Ascending aorta (tissue), 2 donors: ENCODE results near the gene MYO6. TPM values are rescaled to one million over a fixed set of nuclear protein-coding genes. Genes with fewer than 3 reads are reported as not detected.

Source experiments
- DNase-seq, 2 donors: peaks; one replicate each; pipeline ENCODE4 v3.0.0-alpha.2; 2019; ENCODE audit warnings: low spot score in 2 of 2
- H3K27ac ChIP-seq, 2 donors: fragments of 200-600 bp; sonication (generic); one replicate each; pipeline ENCODE4 v1.5.1; 2016 to 2017; ENCODE audit warnings: mild to moderate bottlenecking in 1 of 2
- H3K27me3 ChIP-seq: fragments of 200-600 bp; sonication (generic); one replicate; pipeline ENCODE4 v1.5.1; 2017
- H3K36me3 ChIP-seq, 2 donors: fragments of 200-600 bp; sonication (generic); one replicate each; pipeline ENCODE4 v1.5.1; 2016
- H3K4me1 ChIP-seq, 2 donors: fragments of 200-600 bp; sonication (generic); one replicate each; pipeline ENCODE4 v1.5.1; 2016 to 2017; ENCODE audit warnings: mild to moderate bottlenecking in 1 of 2
- H3K4me3 ChIP-seq, 2 donors: fragments of 200-600 bp; sonication (generic); one replicate each; pipeline ENCODE4 v1.5.1; 2016 to 2017; ENCODE audit warnings: mild to moderate bottlenecking in 1 of 2
- H3K9me3 ChIP-seq, 2 donors: fragments of 200-600 bp; sonication (generic); one replicate each; pipeline ENCODE4 v1.5.1; 2016
- intact Hi-C: fragments of 100-400 bp; cut with DNase I; formaldehyde crosslinking; loops from one replicate; pipeline ENCODE4 v1.15.1; 2023
- total RNA-seq: library from RNA; depleted of rRNA; stranded (reverse); fragments of >200 nt; gene quantifications from one replicate; pipeline ENCODE4 v1.1.0, GENCODE V29; 2016
- TF ChIP-seq, protein P1 (sequence below), 3 experiments: fragments of 200-600 bp in 2 of 3; fragments of 450-650 bp in 1 of 3; sonication (generic) in 2 of 3; IDR thresholded peaks; one replicate each; pipeline ENCODE4 v1.5.1; 2016 to 2019; ENCODE audit warnings: antibody characterized with exemption in 3 of 3, mild to moderate bottlenecking in 1 of 3, moderate library complexity in 1 of 3

Gene MYO6
- total RNA-seq, 1 donor from 2014 or later = 3.7 TPM

GRCh38 chr6:75855052-75855451 is 106.0 kb downstream of the MYO6 start:
- H3K4me3 ChIP-seq = no peak overlapping the region
- no peak overlapping the region for H3K27ac ChIP-seq
- TF ChIP-seq, protein P1, sequence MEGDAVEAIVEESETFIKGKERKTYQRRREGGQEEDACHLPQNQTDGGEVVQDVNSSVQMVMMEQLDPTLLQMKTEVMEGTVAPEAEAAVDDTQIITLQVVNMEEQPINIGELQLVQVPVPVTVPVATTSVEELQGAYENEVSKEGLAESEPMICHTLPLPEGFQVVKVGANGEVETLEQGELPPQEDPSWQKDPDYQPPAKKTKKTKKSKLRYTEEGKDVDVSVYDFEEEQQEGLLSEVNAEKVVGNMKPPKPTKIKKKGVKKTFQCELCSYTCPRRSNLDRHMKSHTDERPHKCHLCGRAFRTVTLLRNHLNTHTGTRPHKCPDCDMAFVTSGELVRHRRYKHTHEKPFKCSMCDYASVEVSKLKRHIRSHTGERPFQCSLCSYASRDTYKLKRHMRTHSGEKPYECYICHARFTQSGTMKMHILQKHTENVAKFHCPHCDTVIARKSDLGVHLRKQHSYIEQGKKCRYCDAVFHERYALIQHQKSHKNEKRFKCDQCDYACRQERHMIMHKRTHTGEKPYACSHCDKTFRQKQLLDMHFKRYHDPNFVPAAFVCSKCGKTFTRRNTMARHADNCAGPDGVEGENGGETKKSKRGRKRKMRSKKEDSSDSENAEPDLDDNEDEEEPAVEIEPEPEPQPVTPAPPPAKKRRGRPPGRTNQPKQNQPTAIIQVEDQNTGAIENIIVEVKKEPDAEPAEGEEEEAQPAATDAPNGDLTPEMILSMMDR (IDR thresholded peaks at IDR 0.05) = peak; percentile 6 to 56 (median 26)
- intact Hi-C loops = no loop called here
- no peaks in the 10 kb centered on the region for H3K4me1 ChIP-seq
- no peaks in the 10 kb centered on the region for H3K27me3 ChIP-seq
- H3K9me3 ChIP-seq = no peaks in the 10 kb centered on the region
- no peak for DNase-seq
- peaks cover 4 to 14% of the 10 kb centered on the region in 2 donors for H3K36me3 ChIP-seq

DNA sequence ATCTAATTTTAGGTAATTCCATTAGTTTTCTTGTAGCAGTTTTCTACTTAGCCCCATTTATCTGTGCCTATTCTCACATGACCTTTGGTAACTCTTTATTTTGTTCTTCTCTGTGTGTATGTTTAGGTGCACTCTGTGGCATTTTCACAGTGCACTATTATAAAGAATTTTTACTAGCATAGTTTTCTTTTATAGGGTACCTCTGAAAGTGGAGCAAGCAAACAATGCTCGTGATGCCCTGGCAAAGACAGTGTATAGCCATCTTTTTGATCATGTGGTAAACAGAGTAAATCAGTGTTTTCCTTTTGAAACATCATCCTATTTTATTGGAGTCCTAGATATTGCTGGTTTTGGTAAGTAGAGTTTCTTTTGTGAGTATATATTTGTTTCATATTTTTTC is 107.9 kb downstream of the MYO6 start:
- no peak overlapping the region for H3K27ac ChIP-seq
- intact Hi-C loops = no loop called here
- H3K27me3 ChIP-seq = no peaks in the 10 kb centered on the region

GRCh38 chr6:75863001-75863400 is 114.0 kb downstream of the MYO6 start:
- no peak for DNase-seq
- TF ChIP-seq, protein P1 (IDR thresholded peaks at IDR 0.05) = no peak
- H3K27me3 ChIP-seq = no peaks in the 10 kb centered on the region
- no peaks in the 10 kb centered on the region for H3K9me3 ChIP-seq
- H3K4me1 ChIP-seq = no peaks in the 10 kb centered on the region
- H3K4me3 ChIP-seq = no peak overlapping the region
- no peak overlapping the region for H3K27ac ChIP-seq
- intact Hi-C loops = no loop called here
- H3K36me3 ChIP-seq = peaks cover 0 to 15% of the 10 kb centered on the region in 2 donors

More for the DNA sequence above, 107.9 kb downstream of the MYO6 start:
- Histone ChIP-seq H3K4me3 (no peak overlapping the region), H3K36me3 (peaks cover 4 to 16% of the 10 kb centered on the region in 2 donors), H3K9me3 (no peaks in the 10 kb centered on the region), H3K4me1 (no peaks in the 10 kb centered on the region)
- TF ChIP-seq, protein P1 (IDR thresholded peaks at IDR 0.05) = no peak
- no peak for DNase-seq

DNA sequence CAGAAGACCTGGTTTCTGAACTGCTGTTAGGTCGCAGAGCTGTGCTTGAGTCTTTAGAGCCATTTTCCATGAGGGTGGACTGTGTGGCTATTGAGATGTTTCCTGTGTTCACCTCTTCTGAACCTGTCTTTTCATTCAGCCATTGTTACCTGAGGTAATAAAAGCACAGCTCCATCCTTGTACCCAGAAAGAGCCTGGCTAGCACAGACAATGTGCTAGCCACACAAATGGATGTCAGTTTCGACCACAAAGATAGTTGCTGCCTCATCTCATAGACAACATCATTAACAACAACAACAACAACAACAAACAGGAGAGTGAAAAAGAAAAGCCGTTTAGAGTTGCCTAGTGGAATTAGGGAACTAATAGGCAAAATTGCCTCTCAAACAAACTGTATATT is 114.7 kb downstream of the MYO6 start:
- DNase-seq = no peak
- Histone ChIP-seq H3K4me1 (no peaks in the 10 kb centered on the region), H3K27ac (no peak overlapping the region), H3K36me3 (peaks cover 0 to 15% of the 10 kb centered on the region in 2 donors), H3K4me3 (no peak overlapping the region), H3K27me3 (no peaks in the 10 kb centered on the region), H3K9me3 (no peaks in the 10 kb centered on the region)
- intact Hi-C loops = no loop called here
- TF ChIP-seq, protein P1 (IDR thresholded peaks at IDR 0.05) = no peak

GRCh38 chr6:75864446-75864845 is 115.4 kb downstream of the MYO6 start:
- no peaks in the 10 kb centered on the region for H3K9me3 ChIP-seq
- H3K27ac ChIP-seq = no peak overlapping the region
- H3K27me3 ChIP-seq = no peaks in the 10 kb centered on the region
- TF ChIP-seq, protein P1 (IDR thresholded peaks at IDR 0.05) = no peak
- H3K36me3 ChIP-seq = peaks cover 0 to 10% of the 10 kb centered on the region in 2 donors
- no peak overlapping the region for H3K4me3 ChIP-seq
- no peak for DNase-seq
- H3K4me1 ChIP-seq = no peaks in the 10 kb centered on the region
- intact Hi-C loops = no loop called here

- Histone ChIP-seq H3K4me1 (peaks cover 0 to 3% of the 10 kb centered on the region in 2 donors), H3K27ac (no peak overlapping the region), H3K36me3 (peaks cover 3 to 12% of the 10 kb centered on the region in 2 donors), H3K27me3 (no peaks in the 10 kb centered on the region), H3K4me3 (no peak overlapping the region), H3K9me3 (no peaks in the 10 kb centered on the region)
- no peak for DNase-seq
- intact Hi-C loops = no loop called here
- TF ChIP-seq, protein P1 (IDR thresholded peaks at IDR 0.05) = no peak
Measured at GRCh38 chr6:75870389-75870788, 121.3 kb downstream of the MYO6 start.
